Measurements from ENCODE around the gene APCDD1L. TPM values are rescaled to one million over a fixed set of nuclear protein-coding genes. Genes with fewer than 3 reads are reported as not detected.
A peak's percentile ranks its signal among the peaks of the same experiment; 100 is the strongest.
"Not testable (repeated sequence)": the region's sequence is repeated elsewhere in the genome, so short reads cannot be mapped to it uniquely, and the experiment has no call there.

Gene APCDD1L
- total RNA-seq, 2 donors from 2014 or later, result not detected

DNA sequence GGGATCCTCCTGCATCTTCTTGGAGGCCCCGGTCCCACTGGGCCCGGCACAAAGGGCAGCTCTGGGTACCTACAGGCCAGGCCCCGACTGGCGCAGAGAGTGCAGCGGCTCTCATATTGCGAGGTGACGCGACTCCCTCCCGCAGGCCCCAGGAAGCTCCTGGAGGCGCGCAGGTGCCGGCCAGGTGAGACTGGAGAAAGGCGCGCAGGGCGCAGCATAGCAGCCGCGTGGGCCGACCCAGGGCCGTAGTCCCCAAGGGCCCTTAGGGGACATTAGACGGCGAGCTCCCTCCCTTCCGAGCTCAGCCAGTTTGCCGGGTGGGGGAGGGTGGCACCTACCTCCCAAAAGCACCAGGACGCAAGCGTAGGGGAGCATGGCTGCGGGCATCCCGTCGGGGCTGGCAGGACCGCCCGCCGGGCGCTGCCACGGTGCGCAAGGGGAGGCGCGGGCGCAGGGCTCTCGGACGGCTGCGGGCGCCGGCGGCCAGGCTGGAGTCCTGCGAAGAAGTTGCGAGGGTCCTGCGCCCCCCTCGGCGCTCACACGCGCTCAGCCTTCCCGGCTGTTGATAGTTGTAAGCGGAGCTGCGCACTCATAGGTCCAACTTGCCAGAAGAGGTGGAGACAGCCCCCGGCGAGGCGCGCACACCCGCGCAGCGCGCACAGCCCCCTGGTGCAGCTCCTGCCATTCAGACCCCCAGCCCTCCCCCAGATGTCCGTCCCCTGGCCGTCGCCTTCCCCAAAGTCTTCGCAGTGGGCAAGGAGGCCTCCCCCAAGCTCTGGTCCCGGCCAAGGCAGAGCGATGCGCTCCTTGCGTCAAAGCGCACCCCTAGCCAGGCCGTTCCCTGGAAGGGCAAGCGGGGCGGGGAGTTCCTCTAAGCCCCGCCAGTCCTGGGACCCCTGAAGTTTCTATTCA lies 622 bp downstream of the APCDD1L start:
- H3K27me3 Mint-ChIP-seq, result peaks cover 14 to 39% of the 10 kb centered on the region in 2 donors
- no peaks in the 10 kb centered on the region for H3K4me1 Mint-ChIP-seq (ENCODE audit: low read depth in 2 of 2)
- H3K27ac Mint-ChIP-seq, result no peak overlapping the region
- no peak for ATAC-seq
- H3K36me3 Mint-ChIP-seq, result no peaks in the 10 kb centered on the region
- no peaks in the 10 kb centered on the region for H3K9me3 Mint-ChIP-seq
- no peak for DNase-seq (ENCODE audit: low spot score)
- no peak overlapping the region for H3K4me3 Mint-ChIP-seq

DNA sequence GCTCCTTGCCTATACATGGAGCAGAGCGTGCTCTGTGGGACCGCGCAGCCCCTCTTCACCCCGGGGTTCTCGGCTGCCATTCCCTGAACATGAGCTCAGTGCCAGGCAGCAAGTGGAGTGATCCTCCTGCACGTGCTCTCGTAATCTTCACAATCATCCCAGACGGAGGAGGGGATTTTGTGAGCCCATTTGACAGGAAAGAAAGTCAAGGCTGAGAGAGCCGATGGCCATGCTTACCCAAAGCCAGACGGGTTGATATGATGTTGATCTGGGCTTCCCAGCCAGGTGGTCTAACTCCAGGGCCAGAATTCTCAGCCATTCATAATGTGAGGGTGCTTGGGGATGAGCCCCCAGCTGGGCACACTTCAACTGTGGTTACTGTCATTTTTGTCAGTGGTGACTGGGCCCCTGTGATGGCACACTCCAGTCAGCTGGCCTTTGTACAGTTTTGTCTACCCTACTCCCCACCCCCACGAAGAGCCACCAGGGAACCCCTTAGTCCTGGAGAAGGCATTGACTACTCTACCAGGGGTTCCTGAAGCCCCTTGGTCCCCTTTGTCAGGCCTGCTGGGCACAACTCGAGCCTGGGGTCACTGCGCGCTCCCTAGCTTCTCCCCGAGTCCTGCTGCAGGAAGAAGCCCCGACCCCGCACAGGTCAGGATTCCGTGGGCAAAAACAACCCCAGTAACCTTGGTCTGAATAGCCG lies 1.5 kb downstream of the APCDD1L start:
- Mint-ChIP-seq H3K27me3 (peaks cover 14 to 39% of the 10 kb centered on the region in 2 donors), H3K4me3 (no peak overlapping the region), H3K4me1 (ENCODE audit: low read depth in 2 of 2) (no peaks in the 10 kb centered on the region), H3K36me3 (no peaks in the 10 kb centered on the region), H3K27ac (no peak overlapping the region), H3K9me3 (no peaks in the 10 kb centered on the region)
- ATAC-seq (peak in 1 of 2 donors; percentile 25), DNase-seq (ENCODE audit: low spot score) (no peak)

DNA sequence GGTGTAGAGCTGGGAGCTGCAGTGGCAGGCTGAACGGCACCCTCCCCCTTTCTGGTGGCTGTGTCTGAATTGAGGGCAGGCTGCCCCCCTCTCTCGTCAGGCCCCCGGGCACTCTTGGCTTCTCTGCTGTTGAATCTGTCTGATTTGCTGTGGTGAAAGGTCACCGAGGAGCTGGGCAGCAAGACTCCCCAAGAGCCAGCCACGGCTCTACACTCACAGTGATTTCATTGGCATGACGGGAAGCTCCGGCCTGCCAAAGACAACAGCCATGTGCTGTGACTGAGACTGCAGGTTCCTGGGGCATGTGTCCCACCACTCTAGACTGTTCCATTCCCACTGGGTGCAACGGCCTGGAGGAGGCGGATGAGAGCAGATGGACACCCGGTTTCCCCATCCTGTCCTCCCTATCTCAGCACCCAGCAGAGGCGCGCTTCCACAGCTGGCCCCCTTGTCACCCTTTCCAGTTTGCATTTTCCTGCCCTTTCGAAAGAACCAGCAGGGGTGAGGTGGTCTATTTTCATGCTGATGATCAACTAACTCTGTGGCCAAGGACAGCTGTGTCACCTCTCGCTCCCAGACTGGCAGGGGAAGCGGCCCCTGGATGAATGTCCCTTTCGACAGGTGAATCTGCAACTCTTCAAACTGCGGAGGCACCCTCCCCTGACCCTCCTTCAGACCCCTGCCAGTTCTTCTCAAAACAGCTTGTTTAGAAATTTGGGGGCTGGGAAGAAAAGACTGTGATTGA lies 2.2 kb downstream of the APCDD1L start:
- Mint-ChIP-seq H3K4me1 (ENCODE audit: low read depth in 2 of 2) (no peaks in the 10 kb centered on the region), H3K27me3 (peaks cover 14 to 33% of the 10 kb centered on the region in 2 donors), H3K27ac (no peak overlapping the region), H3K9me3 (no peaks in the 10 kb centered on the region), H3K36me3 (no peaks in the 10 kb centered on the region), H3K4me3 (no peak overlapping the region)
- ATAC-seq (peak in 1 of 2 donors; percentile 13), DNase-seq (ENCODE audit: low spot score) (no peak)

DNA sequence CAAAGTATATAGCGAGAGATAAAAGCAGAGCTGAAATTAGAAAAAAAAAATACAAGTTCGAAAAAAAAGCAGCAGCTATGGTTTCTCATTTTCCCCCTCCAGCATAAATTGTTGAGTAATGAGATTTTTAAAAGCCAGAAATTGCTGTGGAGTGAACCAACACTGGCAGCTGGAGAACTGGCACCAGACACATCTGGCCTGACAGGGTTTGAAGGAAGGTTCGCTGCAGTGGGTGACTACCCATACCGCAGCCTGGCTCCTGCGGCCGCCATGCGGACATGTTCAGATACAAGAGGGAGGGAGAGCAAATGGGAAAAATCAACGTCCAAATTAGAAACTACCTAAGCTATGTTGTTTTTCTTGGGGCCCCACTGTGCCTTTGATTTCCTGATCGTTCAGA lies 3.3 kb downstream of the APCDD1L start:
- no peak for ATAC-seq
- Mint-ChIP-seq H3K4me1 (ENCODE audit: low read depth in 2 of 2) (no peaks in the 10 kb centered on the region), H3K27ac (no peak overlapping the region)

DNA sequence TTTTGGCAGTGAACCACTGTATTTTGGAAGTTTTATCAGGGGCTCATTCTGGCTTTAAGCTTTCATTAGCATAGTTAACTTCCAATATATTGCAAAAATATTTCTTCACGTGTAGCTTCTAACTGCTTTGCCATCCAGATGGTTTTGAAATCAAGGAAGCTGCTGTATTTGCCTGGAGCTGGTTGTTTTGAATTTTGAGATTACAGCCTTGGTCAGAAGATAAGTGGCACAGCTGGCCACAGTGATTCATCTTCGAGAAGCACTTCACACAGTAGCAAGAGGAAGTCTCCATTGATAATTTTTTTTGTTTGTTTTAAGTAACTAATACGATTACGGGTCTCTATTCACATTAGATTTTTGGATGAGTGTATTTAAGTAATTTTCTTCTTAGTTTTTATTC lies 3.8 kb downstream of the APCDD1L start:
- Mint-ChIP-seq H3K36me3 (no peaks in the 10 kb centered on the region), H3K27ac (no peak overlapping the region), H3K4me1 (ENCODE audit: low read depth in 2 of 2) (no peaks in the 10 kb centered on the region), H3K27me3 (peaks cover 10 to 20% of the 10 kb centered on the region in 2 donors), H3K4me3 (no peak overlapping the region), H3K9me3 (no peaks in the 10 kb centered on the region)
- no peak for DNase-seq (ENCODE audit: low spot score)
- ATAC-seq, result no peak

More for the DNA sequence above, 3.3 kb downstream of the APCDD1L start:
- DNase-seq (ENCODE audit: low spot score), result no peak
- Mint-ChIP-seq H3K27me3 (peaks cover 10 to 21% of the 10 kb centered on the region in 2 donors), H3K36me3 (no peaks in the 10 kb centered on the region), H3K9me3 (no peaks in the 10 kb centered on the region), H3K4me3 (no peak overlapping the region)

DNA sequence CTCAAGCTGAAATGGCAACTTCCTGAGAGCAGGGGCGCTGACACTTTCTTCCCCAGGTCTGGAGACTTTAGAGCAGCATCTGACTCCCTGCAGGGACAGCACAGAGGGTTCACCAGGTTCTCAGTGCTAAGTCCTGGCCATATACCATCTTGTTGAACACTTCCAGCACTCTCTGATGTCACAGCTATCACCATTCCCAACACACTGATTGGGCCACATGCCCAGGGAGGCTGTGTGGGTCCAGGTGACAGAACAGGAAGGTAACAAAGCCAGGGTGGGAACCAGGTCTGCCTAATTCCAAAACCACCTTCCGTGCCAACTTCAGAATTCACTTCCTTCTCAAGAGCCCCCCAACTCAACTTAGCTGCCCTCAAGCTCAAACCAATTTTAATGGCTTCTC lies 4.3 kb downstream of the APCDD1L start:
- DNase-seq (ENCODE audit: low spot score), result no peak
- Mint-ChIP-seq H3K4me3 (no peak overlapping the region), H3K36me3 (no peaks in the 10 kb centered on the region), H3K9me3 (peaks cover 3% of the 10 kb centered on the region), H3K4me1 (ENCODE audit: low read depth in 2 of 2) (peaks cover 0 to 3% of the 10 kb centered on the region in 2 donors), H3K27ac (no peak overlapping the region), H3K27me3 (peaks cover 12 to 16% of the 10 kb centered on the region in 2 donors)
- no peak for ATAC-seq

DNA sequence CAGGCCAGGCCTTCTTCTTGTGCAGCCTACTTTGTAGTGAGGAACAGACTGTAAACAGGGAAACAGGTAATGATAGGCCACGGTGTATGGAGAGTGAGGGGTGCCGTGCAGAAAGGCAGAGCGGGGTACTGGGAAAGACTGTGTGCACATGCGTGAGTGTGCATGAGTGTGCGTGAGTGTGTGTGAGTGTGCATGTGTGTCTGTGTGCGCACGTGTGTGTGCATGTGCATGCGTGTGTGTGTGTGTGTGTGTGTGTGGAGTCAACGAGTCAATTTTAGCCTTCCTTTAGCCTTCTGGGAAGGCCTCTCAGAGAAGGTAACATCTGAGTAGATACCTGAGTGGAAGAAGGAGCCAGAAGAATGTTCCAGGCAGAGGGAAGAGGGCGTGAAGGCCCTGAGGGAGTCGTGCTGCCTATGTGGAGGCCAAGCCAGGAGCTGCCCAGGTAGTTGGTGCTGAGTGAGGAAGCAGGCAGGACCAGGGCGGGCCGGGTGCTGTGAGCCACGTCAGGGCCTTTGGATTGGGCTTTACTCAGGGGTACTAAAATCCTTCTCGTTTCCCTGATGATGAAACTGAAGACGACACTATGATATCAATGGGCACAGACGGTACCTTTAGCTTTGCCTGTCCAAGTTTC lies 6.3 kb downstream of the APCDD1L start:
- H3K36me3 Mint-ChIP-seq, result peaks cover 5% of the 10 kb centered on the region
- H3K27me3 Mint-ChIP-seq, result peaks cover 7 to 10% of the 10 kb centered on the region in 2 donors
- no peak for ATAC-seq
- H3K4me3 Mint-ChIP-seq, result no peak overlapping the region
- DNase-seq (ENCODE audit: low spot score), result no peak
- H3K9me3 Mint-ChIP-seq, result peaks cover 3% of the 10 kb centered on the region
- peaks cover 0 to 3% of the 10 kb centered on the region in 2 donors for H3K4me1 Mint-ChIP-seq (ENCODE audit: low read depth in 2 of 2)
- no peak overlapping the region for H3K27ac Mint-ChIP-seq

DNA sequence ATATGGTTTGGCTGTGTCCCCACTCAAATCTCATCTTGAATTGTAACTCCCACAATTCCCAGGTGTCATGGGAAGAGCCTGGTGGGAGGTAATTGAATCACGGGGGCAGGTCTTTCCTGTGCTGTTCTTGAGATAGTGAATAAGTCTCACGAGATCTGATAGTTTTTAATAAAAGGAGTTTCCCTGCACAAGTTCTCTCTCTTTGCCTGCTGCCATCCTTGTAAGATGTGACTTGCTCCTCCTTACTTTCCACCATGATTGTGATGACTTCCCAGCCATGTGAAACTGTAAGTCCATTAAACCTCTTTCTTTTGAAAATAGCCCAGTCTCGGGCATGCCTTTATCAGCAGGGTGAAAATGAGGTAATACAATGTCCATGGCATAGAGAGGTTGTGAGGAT lies 8.2 kb downstream of the APCDD1L start:
- not testable (repeated sequence) for H3K4me1 Mint-ChIP-seq (ENCODE audit: low read depth in 2 of 2); H3K27me3 Mint-ChIP-seq; ATAC-seq; DNase-seq (ENCODE audit: low spot score); H3K4me3 Mint-ChIP-seq; H3K9me3 Mint-ChIP-seq; H3K36me3 Mint-ChIP-seq; H3K27ac Mint-ChIP-seq

DNA sequence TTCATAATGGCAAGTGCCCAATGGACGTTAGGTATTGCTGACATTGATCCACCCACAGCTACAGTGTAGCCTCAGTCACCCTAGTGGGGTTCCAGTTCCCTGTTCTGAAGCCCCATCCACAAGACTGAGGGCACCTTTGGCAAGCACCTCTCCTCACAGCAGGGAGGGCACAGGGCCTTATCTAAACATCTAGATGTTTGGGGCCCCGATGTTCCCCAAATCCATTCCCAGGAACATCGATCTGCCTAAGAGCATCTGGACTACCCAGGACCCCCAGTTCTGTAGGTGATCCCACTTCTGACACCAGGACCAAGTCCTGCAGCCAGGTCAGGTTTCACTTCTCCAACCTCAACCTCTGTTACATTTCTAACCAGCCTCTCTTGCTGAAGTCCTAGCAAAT lies 10.6 kb downstream of the APCDD1L start:
- no peak for ATAC-seq
- H3K36me3 Mint-ChIP-seq, result peaks cover 5% of the 10 kb centered on the region
- H3K4me1 Mint-ChIP-seq (ENCODE audit: low read depth in 2 of 2), result peaks cover 0 to 3% of the 10 kb centered on the region in 2 donors
- no peak for DNase-seq (ENCODE audit: low spot score)
- H3K4me3 Mint-ChIP-seq, result no peak overlapping the region
- peaks cover 3% of the 10 kb centered on the region for H3K9me3 Mint-ChIP-seq
- H3K27me3 Mint-ChIP-seq, result peaks cover 0 to 11% of the 10 kb centered on the region in 2 donors
- no peak overlapping the region for H3K27ac Mint-ChIP-seq

DNA sequence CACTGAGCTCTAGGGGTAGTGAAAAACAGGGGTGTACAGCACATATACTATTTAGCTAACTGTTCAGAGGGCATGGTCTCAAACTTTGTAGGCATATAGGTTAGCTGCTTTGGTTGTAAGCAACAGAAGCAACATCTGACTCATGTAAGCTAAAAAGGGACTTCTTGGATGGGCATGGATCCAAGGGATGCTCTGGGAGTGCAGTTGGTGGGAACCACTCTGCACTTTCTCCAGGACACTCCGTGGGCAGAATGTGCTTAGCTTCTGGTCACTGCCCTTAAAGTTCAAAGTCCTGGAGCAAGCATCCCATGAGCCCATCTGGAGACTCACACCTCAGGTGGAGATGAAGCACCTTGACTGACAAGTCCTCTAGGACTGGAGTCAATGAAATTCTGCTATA lies 11.5 kb downstream of the APCDD1L start:
- ATAC-seq (no peak), DNase-seq (ENCODE audit: low spot score) (no peak)
- Mint-ChIP-seq H3K9me3 (peaks cover 3% of the 10 kb centered on the region), H3K27me3 (peaks cover 0 to 17% of the 10 kb centered on the region in 2 donors), H3K4me1 (ENCODE audit: low read depth in 2 of 2) (peaks cover 0 to 3% of the 10 kb centered on the region in 2 donors), H3K36me3 (peaks cover 5% of the 10 kb centered on the region), H3K4me3 (no peak overlapping the region), H3K27ac (no peak overlapping the region)

DNA sequence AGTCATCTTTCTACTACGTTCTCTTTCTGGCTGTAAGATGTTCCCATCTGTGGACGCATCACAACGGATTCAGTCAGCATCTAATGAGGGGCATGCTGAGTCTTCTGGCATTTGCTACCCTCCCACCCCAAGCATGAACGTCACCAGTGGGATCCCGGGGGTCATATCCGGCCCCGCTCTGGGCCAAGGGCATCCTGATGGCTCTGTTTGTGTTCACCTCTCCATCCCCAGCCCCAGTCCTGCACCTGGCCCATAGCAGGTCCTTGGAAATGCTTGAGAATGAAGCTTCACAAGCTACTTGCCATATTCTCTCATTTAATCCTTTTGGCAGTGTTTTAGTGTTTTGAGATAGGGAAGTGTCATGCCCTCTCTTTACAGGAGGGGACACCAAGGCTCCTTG lies 14.9 kb downstream of the APCDD1L start:
- Mint-ChIP-seq H3K4me1 (ENCODE audit: low read depth in 2 of 2) (no peaks in the 10 kb centered on the region), H3K4me3 (no peak overlapping the region), H3K36me3 (peaks cover under 1% of the 10 kb centered on the region), H3K27ac (no peak overlapping the region), H3K9me3 (no peaks in the 10 kb centered on the region), H3K27me3 (peaks cover 0 to 10% of the 10 kb centered on the region in 2 donors)
- DNase-seq (ENCODE audit: low spot score) (no peak), ATAC-seq (no peak)

DNA sequence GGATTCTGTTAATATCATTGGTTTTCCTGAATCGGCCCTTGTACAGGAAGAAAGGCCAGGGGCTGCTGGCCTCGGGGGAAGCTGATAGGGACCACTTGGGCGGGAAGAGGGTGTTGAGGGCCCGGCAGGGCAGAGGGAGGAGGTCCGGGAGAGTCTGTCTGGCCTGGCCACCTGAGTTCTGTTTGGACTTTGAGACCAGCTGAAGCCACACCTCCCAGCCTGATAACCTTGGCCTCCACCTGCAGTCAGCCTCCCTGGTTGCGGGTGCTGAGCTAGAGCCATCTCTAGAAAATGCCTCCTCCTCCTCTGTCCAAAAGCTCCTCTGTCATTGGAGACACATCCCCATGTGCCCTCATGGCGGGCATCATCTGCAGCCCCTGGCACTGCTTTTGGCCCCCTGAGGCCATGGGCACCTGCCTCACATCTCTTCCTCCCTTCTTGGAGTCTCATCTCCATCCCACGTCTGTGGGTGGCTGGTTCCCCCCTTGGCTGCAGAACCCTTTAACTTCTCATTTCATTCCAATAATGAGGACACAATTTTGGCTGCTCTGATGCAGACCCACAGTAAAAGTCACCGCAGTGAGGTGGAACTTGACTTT lies 16.6 kb downstream of the APCDD1L start:
- no peaks in the 10 kb centered on the region for H3K9me3 Mint-ChIP-seq
- H3K36me3 Mint-ChIP-seq, result no peaks in the 10 kb centered on the region
- no peaks in the 10 kb centered on the region for H3K4me1 Mint-ChIP-seq (ENCODE audit: low read depth in 2 of 2)
- DNase-seq (ENCODE audit: low spot score) (no peak), ATAC-seq (peak in 1 of 2 donors; percentile 11)
- H3K4me3 Mint-ChIP-seq, result no peak overlapping the region
- peaks cover 0 to 10% of the 10 kb centered on the region in 2 donors for H3K27me3 Mint-ChIP-seq
- H3K27ac Mint-ChIP-seq, result no peak overlapping the region
